H1 (cell line): ENCODE results near the gene VIM. TPM values are rescaled to one million over a fixed set of nuclear protein-coding genes. Genes with fewer than 3 reads are reported as not detected.

ENCODE experiments used
- CTCF ChIA-PET: fragments of 300-600 bp; sonication (Branson Sonifier 250); formaldehyde crosslinking; loops from one replicate; lab custom pipeline; 2021; ENCODE audit not compliant: partially characterized antibody; lab: Charles Lee
- POLR2A ChIA-PET: fragments of 300-600 bp; sonication (Branson Sonifier 250); formaldehyde crosslinking; loops from one replicate; lab custom pipeline; 2021; ENCODE audit warnings: inconsistent platforms; ENCODE audit not compliant: partially characterized antibody; lab: Charles Lee
- DNase-seq, 2 experiments: peaks; one replicate each; pipeline versions ENCODE4 v3.0.0 to v3.0.0-alpha.2; 2010 to 2022; ENCODE audit warnings: low spot score in 2 of 2, low read depth in 1 of 2, mixed read lengths in 1 of 2
- FAIRE-seq: peaks from 2 replicates; lab custom pipeline; 2011; peaks lifted over from hg19 to GRCh38; lab: Jason Lieb, UNC
- H2AFZ ChIP-seq: 2 replicates; pipeline ENCODE4 v1.8.1; 2012; ENCODE audit warnings: low read length, inconsistent platforms
- H2AK5ac ChIP-seq: 2 replicates; pipeline ENCODE4 v1.6.1; 2013; ENCODE audit warnings: low read depth, low read length
- H2BK120ac ChIP-seq: replicated peaks from 2 replicates; pipeline ENCODE3; 2013; ENCODE audit warnings: low read depth, low read length, inconsistent platforms
- H2BK12ac ChIP-seq: 2 replicates; pipeline ENCODE4 v1.6.1; 2013; ENCODE audit warnings: low read depth, low read length
- H2BK15ac ChIP-seq: 2 replicates; pipeline ENCODE4 v1.6.1; 2013; ENCODE audit warnings: low read length
- H2BK20ac ChIP-seq: 2 replicates; pipeline ENCODE4 v1.6.1; 2013; ENCODE audit warnings: low read length
- H2BK5ac ChIP-seq: 2 replicates; pipeline ENCODE4 v1.6.1; 2013; ENCODE audit warnings: low read depth, low read length
- H3K14ac ChIP-seq: 2 replicates; pipeline ENCODE4 v1.6.1; 2013; ENCODE audit warnings: inconsistent platforms; ENCODE audit not compliant: insufficient read length
- H3K18ac ChIP-seq: 2 replicates; pipeline ENCODE4 v1.6.1; 2013; ENCODE audit warnings: low read length; ENCODE audit errors: extremely low read depth
- H3K23ac ChIP-seq: 2 replicates; pipeline ENCODE4 v1.6.1; 2013; ENCODE audit warnings: inconsistent platforms; ENCODE audit not compliant: insufficient read length
- H3K23me2 ChIP-seq: 2 replicates; pipeline ENCODE4 v1.6.1; 2013; ENCODE audit warnings: low read depth, low read length
- H3K27ac ChIP-seq: 2 replicates; pipeline ENCODE4 v1.6.1; 2011; ENCODE audit warnings: low read depth, low read length, inconsistent platforms
- H3K27me3 ChIP-seq, 4 experiments: replicated peaks in 1 of 4; 1 replicate in 1 of 4; 2 replicates in 3 of 4; pipeline versions ENCODE4 v1.6.1 to v1.8.1; 2011 to 2013; ENCODE audit warnings: low read length in 3 of 4, mild to moderate bottlenecking in 3 of 4, inconsistent platforms in 2 of 4, mixed read lengths in 2 of 4, moderate library complexity in 1 of 4; ENCODE audit not compliant: control insufficient read depth in 3 of 4, insufficient read depth in 3 of 4; ENCODE audit errors: extremely low read depth in 1 of 4
- H3K36me3 ChIP-seq, 4 experiments: 2 replicates each; pipeline versions ENCODE4 v1.6.1 to v1.8.1; 2011 to 2013; ENCODE audit warnings: mild to moderate bottlenecking in 4 of 4, low read length in 3 of 4, moderate library complexity in 2 of 4, control low read depth in 1 of 4, inconsistent platforms in 1 of 4; ENCODE audit not compliant: insufficient read depth in 4 of 4, control insufficient read depth in 2 of 4
- H3K4ac ChIP-seq: replicated peaks from 2 replicates; pipeline ENCODE3; 2013; ENCODE audit warnings: low read length, low read depth, mixed read lengths, inconsistent platforms; ENCODE audit not compliant: insufficient read length
- H3K4me1 ChIP-seq, 4 experiments: replicated peaks in 1 of 4; 1 replicate in 1 of 4; 2 replicates in 3 of 4; pipeline versions ENCODE4 v1.6.1 to v1.8.1; 2011 to 2013; ENCODE audit warnings: low read length in 3 of 4, inconsistent platforms in 2 of 4, mixed read lengths in 1 of 4; ENCODE audit not compliant: insufficient read depth in 4 of 4, control insufficient read depth in 3 of 4
- H3K4me2 ChIP-seq, 2 experiments: 2 replicates each; pipeline versions ENCODE4 v1.6.1 to v1.8.1; 2011 to 2013; ENCODE audit warnings: low read depth in 2 of 2, low read length in 2 of 2, control low read depth in 1 of 2, inconsistent platforms in 1 of 2, mild to moderate bottlenecking in 1 of 2; ENCODE audit not compliant: insufficient read depth in 1 of 2
- H3K4me3 ChIP-seq, 4 experiments: fragments of 200-600, 300-600 bp in 1 of 4; sonication (generic), shearing (Covaris generic), sonication (Bioruptor Twin) in 1 of 4; 2 replicates each; pipeline versions ENCODE4 v1.5.1 to v1.8.1; 2011 to 2016; ENCODE audit warnings: low read length in 4 of 4, low read depth in 3 of 4, control low read depth in 2 of 4, inconsistent platforms in 2 of 4, mild to moderate bottlenecking in 2 of 4, mixed read lengths in 1 of 4, moderate library complexity in 1 of 4; ENCODE audit not compliant: insufficient read depth in 2 of 4; ENCODE audit errors: extremely low read depth in 1 of 4
- H3K56ac ChIP-seq: replicated peaks from 2 replicates; pipeline ENCODE3; 2013; ENCODE audit warnings: low read depth, mild to moderate bottlenecking, mixed read lengths, low read length, inconsistent platforms; ENCODE audit not compliant: insufficient read length
- H3K79me1 ChIP-seq: 2 replicates; pipeline ENCODE4 v1.6.1; 2013; ENCODE audit warnings: low read depth, low read length, control low read depth
- H3K79me2 ChIP-seq, 2 experiments: 2 replicates each; pipeline versions ENCODE4 v1.6.1 to v1.8.1; 2012 to 2013; ENCODE audit warnings: low read length in 2 of 2, mild to moderate bottlenecking in 2 of 2, inconsistent platforms in 1 of 2; ENCODE audit not compliant: insufficient read depth in 2 of 2, control insufficient read depth in 1 of 2
- H3K9ac ChIP-seq, 4 experiments: replicated peaks in 1 of 4; 1 replicate in 1 of 4; 2 replicates in 3 of 4; pipeline versions ENCODE4 v1.6.1 to v1.8.1; 2011 to 2013; ENCODE audit warnings: low read depth in 3 of 4, low read length in 3 of 4, control low read depth in 2 of 4, mild to moderate bottlenecking in 2 of 4, moderate library complexity in 2 of 4, inconsistent platforms in 1 of 4; ENCODE audit errors: extremely low read depth in 1 of 4
- H3K9me3 ChIP-seq, 2 experiments: 2 replicates each; pipeline versions ENCODE4 v1.6.1 to v1.8.1; 2012 to 2013; ENCODE audit warnings: mild to moderate bottlenecking in 2 of 2, moderate library complexity in 2 of 2, control low read depth in 1 of 2, inconsistent platforms in 1 of 2, low read depth in 1 of 2, low read length in 1 of 2, mixed read lengths in 1 of 2; ENCODE audit not compliant: insufficient read depth in 2 of 2
- H4K20me1 ChIP-seq, 2 experiments: replicated peaks in 1 of 2; 2 replicates each; pipeline versions ENCODE3 to v1.8.1; 2011 to 2013; ENCODE audit warnings: inconsistent platforms in 2 of 2, low read length in 2 of 2, mild to moderate bottlenecking in 1 of 2; ENCODE audit not compliant: insufficient read depth in 2 of 2, control insufficient read depth in 1 of 2
- H4K5ac ChIP-seq: 2 replicates; pipeline ENCODE4 v1.6.1; 2013; ENCODE audit warnings: low read length, low read depth, mixed read lengths, inconsistent platforms; ENCODE audit not compliant: insufficient read length
- H4K8ac ChIP-seq: 2 replicates; pipeline ENCODE4 v1.8.0; 2013; ENCODE audit warnings: mild to moderate bottlenecking, moderate library complexity, low read length, inconsistent platforms; ENCODE audit not compliant: insufficient read depth; ENCODE audit errors: extremely low read depth
- H4K91ac ChIP-seq: replicated peaks from 2 replicates; pipeline ENCODE3; 2013; ENCODE audit warnings: low read length, mixed read lengths, inconsistent platforms; ENCODE audit not compliant: insufficient read length
- CEBPB ChIP-seq: IDR thresholded peaks from 2 replicates; pipeline ENCODE4 v1.6.1; 2012; ENCODE audit warnings: low read depth, low read length
- HDAC2 ChIP-seq, 2 experiments: fragments of 300-600 bp in 1 of 2; sonication (generic) in 1 of 2; IDR thresholded peaks; 2 replicates each; pipeline ENCODE4 v1.6.1; 2011 to 2012; ENCODE audit warnings: low read depth in 2 of 2, low read length in 2 of 2, mild to moderate bottlenecking in 2 of 2, moderate library complexity in 2 of 2, borderline replicate concordance in 1 of 2, inconsistent platforms in 1 of 2
- POLR2A ChIP-seq, 2 experiments: IDR thresholded peaks; 1 replicate in 1 of 2; 2 replicates in 1 of 2; pipeline ENCODE4 v1.6.1; 2011; ENCODE audit warnings: low read depth in 2 of 2, low read length in 2 of 2, mild to moderate bottlenecking in 2 of 2; ENCODE audit errors: control extremely low read depth in 1 of 2
- POU5F1 ChIP-seq: IDR thresholded peaks from 2 replicates; pipeline ENCODE4 v1.6.1; 2011; ENCODE audit warnings: low read depth, mild to moderate bottlenecking, low read length, moderate library complexity
- SP2 ChIP-seq: IDR thresholded peaks from 2 replicates; pipeline ENCODE4 v1.6.1; 2012; ENCODE audit warnings: mild to moderate bottlenecking, low read length, inconsistent platforms
- ZNF274 ChIP-seq: IDR thresholded peaks from 2 replicates; pipeline ENCODE4 v1.7.0; 2012; ENCODE audit warnings: low read length, borderline replicate concordance; ENCODE audit errors: extremely low read depth
- WGBS, 2 experiments: shearing (Covaris generic) in 1 of 2; methylation state at CpG; one replicate each; pipeline versions ENCODE4 v1.1.6 to v1.1.7; 2013 to 2015; ENCODE audit warnings: low lambda C conversion rate in 2 of 2, mixed read lengths in 2 of 2, inconsistent platforms in 1 of 2, low coverage in 1 of 2, missing lambda C conversion rate in 1 of 2; ENCODE audit not compliant: insufficient replicate concordance in 2 of 2, insufficient coverage in 1 of 2, insufficient read length in 1 of 2; ENCODE audit errors: extremely low coverage in 1 of 2, missing lambda C conversion rate in 1 of 2; 5-methylcytosine and 5-hydroxymethylcytosine counted together
- polyA plus RNA-seq, 7 experiments: library from polyadenylated mRNA; depleted of rRNA in 3 of 7; stranded (reverse) in 5 of 7; unstranded in 2 of 7; fragments of >200 nt in 5 of 7; fragments of 200-250 nt in 2 of 7; gene quantifications; 1 replicate in 5 of 7; 2 replicates in 1 of 7; 4 replicates in 1 of 7; pipeline versions ENCODE4 v1.2.1 to v1.2.3, GENCODE V29; 2011 to 2013; ENCODE audit warnings: missing spikeins in 2 of 7, mixed read lengths in 2 of 7
- total RNA-seq: library from RNA; stranded (reverse); fragmentation: NEBNext Ultra II Directional; extraction: Animal tissue kit (Norgen Biotek cat#: 25700); gene quantifications from 2 replicates; pipeline ENCODE4 v1.2.1, GENCODE V29; 2021

Gene VIM
- total and polyA plus RNA-seq, 2 of the 8 experiments (the other 6 are each of a cell fraction or from before 2014, with no cell fraction given): 347 to 372 TPM

DNA sequence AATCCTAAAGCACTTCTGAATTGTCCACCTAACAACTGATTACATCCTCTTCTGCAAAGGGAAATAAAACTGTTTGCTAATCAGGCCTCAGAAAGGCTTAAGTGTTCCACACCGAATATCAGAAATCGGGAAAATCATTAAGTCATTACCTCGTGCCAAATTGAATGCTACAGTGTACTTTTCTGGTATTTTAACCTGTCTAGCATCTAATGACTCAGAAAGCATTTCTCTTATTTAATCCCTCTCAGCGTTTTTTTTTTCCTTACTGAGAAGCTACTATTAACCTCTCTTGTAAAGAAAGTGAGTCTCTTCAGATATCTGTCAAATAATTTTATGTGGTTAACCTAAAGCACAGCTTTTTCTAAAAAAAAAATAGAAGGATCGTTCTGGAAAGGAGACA, 28.6 kb downstream of the VIM start:
- no peak for DNase-seq
- no peak overlapping the region for H3K4ac ChIP-seq
- H3K27ac ChIP-seq: no peak overlapping the region
- no peak overlapping the region for H3K4me3 ChIP-seq
- no peak overlapping the region for H2BK5ac ChIP-seq
- H2AK5ac ChIP-seq: no peak overlapping the region
- H2BK12ac ChIP-seq: no peak overlapping the region
- H4K20me1 ChIP-seq: no peaks in the 10 kb centered on the region
- H3K36me3 ChIP-seq: no peaks in the 10 kb centered on the region
- no peak overlapping the region for H2BK20ac ChIP-seq
- peaks cover 0 to 4% (median 0%) of the 10 kb centered on the region in 4 experiments; a peak in 1 of 7 replicates for H3K4me1 ChIP-seq
- no peak overlapping the region for H3K23ac ChIP-seq
- H2BK120ac ChIP-seq: no peak overlapping the region
- no peak overlapping the region for H3K14ac ChIP-seq
- no peak overlapping the region for H2BK15ac ChIP-seq
- H3K23me2 ChIP-seq: no peaks in the 10 kb centered on the region
- no peaks in the 10 kb centered on the region for H3K27me3 ChIP-seq
- no peak for FAIRE-seq
- no peaks in the 10 kb centered on the region for H3K9me3 ChIP-seq
- H3K79me2 ChIP-seq: no peaks in the 10 kb centered on the region
- H3K18ac ChIP-seq: no peak overlapping the region
- no peak overlapping the region for H4K91ac ChIP-seq
- POLR2A ChIA-PET: interaction anchor here (0.6 to 0.7 kb wide), 2 partner anchors 306 to 1013 kb away, joined by 3 to 4 read pairs; no protein-coding TSS in a partner anchor
- CTCF ChIA-PET: interaction anchor here (0.6 to 1.8 kb wide), 29 partner anchors 9 to 982 kb away, joined by 3 to 8 read pairs (median 4); no protein-coding TSS in a partner anchor
- H2AFZ ChIP-seq: no peak overlapping the region
- no peak overlapping the region for H4K8ac ChIP-seq
- TF ChIP-seq CEBPB: no peak
- no peak for TF ChIP-seq SP2
- TF ChIP-seq HDAC2 (IDR thresholded peaks at IDR 0.05; ENCODE audit: borderline replicate concordance in 1 of 2, low read depth in 2 of 2, low read length in 2 of 2): no peak
- TF ChIP-seq ZNF274: no peak
- no peak for TF ChIP-seq POU5F1
- TF ChIP-seq POLR2A (IDR thresholded peaks at IDR 0.05; ENCODE audit: control extremely low read depth in 1 of 2, low read depth in 2 of 2, low read length in 2 of 2): no peak
- TF ChIP-seq, all 59 proteins: peak for 0
- Histone ChIP-seq H3K9ac (no peak overlapping the region), H3K56ac (no peak overlapping the region), H4K5ac (no peak overlapping the region), H3K4me2 (no peak overlapping the region), H3K79me1 (no peaks in the 10 kb centered on the region)
- 81% methylated on average over 5 of the region's 5 CpGs; no CpG with 5 or more reads in 1 of the 2 experiments for WGBS, 2 experiments
